ENCODE measurements around the gene GAK.

GAK gene

DNA sequence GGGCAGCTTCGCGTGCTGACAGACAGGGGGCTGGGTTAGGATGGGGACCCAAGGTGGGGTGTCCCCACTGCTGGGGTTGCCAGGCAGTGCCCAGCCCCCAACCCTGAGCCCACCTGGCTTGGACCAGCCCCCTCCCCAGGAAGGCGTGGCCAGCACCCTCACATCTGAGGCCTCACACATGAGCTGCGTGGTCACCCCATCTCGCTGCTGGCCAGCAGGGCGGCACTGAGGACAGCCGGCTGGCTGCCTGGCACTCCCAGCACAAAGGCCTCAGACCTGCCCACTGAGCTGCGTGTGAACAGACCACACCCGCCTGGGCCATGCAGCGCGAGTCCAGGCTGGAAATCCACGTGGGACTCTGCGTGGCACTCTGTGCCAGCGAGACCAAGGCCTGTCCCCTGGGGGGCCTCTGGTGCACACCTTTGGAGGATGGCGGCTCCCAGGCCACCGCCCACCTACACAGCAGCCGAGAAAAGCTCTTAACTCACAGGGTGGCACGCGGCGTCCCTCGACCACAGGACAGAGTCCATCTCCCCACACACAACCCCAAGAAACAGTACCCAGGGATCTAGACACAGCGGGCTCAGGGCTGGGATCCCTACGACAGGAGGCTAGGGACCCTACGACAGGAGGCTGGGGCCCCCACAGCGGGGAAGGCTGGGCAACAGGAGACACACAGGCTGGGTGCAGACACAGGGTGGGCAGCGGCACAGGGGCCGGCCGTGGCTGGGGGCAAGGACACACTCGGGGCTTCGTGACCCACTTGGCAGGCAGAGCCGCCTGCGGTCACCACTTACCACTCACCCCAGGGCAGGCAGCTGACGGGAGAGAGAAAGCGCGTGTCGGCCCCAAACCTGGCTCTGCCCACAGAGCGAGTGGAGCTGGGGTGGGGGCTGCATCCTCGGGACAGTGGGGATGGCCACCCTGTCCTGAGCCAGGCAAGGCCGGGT lies 31.4 kb upstream of the GAK start:
- TF ChIP-seq, protein P1, sequence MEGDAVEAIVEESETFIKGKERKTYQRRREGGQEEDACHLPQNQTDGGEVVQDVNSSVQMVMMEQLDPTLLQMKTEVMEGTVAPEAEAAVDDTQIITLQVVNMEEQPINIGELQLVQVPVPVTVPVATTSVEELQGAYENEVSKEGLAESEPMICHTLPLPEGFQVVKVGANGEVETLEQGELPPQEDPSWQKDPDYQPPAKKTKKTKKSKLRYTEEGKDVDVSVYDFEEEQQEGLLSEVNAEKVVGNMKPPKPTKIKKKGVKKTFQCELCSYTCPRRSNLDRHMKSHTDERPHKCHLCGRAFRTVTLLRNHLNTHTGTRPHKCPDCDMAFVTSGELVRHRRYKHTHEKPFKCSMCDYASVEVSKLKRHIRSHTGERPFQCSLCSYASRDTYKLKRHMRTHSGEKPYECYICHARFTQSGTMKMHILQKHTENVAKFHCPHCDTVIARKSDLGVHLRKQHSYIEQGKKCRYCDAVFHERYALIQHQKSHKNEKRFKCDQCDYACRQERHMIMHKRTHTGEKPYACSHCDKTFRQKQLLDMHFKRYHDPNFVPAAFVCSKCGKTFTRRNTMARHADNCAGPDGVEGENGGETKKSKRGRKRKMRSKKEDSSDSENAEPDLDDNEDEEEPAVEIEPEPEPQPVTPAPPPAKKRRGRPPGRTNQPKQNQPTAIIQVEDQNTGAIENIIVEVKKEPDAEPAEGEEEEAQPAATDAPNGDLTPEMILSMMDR (IDR thresholded peaks at IDR 0.05; ENCODE audit: extremely low read depth, insufficient read depth, missing control alignments), result no peak
- DNase-seq (ENCODE audit: low spot score), result no peak
- in situ Hi-C loops (cut with MboI; ENCODE audit: low pct_unique_long_range_greater_than_20kb, low sequenced_read_pairs, unreplicated experiment), result no loop called here

DNA sequence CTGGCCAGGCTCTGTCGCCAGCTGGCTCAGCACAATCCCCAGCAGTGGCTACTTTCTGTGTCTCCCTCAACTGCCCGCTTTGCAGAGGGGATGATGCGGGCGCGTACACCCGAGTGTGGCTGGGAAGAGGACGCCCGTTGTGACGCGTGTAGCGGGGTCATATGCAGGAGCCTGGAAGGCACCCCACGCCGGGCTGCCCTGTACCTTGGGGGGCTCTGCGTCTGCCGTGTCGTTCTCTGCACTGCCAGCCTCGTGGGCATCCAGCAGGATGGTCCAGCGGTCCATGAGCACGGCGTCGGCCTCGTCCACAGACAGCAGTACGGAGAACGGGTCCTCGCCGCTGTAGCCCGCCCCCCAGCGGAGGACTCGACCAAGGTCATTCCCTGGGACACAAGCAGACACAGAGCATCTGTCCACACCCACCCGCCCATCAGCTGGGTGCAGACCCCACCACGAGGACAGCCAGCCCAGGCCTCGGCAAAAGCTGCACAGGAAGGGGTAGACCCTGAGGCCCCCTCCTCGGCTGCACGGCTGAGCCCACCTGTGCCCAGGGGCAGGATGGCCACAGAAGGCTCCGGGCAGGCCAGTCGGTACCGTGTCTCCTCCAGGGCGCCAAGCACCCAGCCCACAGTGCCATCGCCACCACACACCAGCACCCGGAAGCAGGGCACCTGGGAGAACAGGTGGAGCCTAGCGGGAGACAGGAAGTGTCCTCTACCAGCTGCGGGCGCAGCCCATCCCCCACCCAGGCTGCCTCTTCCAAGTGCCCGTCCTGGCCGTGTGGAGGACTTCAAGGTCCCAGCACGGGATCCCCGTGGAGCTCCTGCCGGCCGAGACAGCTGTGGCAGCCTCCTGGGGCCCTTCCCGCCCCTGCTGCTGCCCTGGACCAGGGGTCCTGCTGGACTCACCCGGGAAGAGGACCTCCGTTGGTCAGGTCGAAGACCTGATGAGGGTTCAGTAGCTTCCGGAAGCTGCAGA lies 30.4 kb upstream of the GAK start:
- TF ChIP-seq, protein P1 (IDR thresholded peaks at IDR 0.05; ENCODE audit: extremely low read depth, insufficient read depth, missing control alignments), result no peak
- no peak for DNase-seq (ENCODE audit: low spot score)
- in situ Hi-C loops (cut with MboI; ENCODE audit: low pct_unique_long_range_greater_than_20kb, low sequenced_read_pairs, unreplicated experiment), result no loop called here

DNA sequence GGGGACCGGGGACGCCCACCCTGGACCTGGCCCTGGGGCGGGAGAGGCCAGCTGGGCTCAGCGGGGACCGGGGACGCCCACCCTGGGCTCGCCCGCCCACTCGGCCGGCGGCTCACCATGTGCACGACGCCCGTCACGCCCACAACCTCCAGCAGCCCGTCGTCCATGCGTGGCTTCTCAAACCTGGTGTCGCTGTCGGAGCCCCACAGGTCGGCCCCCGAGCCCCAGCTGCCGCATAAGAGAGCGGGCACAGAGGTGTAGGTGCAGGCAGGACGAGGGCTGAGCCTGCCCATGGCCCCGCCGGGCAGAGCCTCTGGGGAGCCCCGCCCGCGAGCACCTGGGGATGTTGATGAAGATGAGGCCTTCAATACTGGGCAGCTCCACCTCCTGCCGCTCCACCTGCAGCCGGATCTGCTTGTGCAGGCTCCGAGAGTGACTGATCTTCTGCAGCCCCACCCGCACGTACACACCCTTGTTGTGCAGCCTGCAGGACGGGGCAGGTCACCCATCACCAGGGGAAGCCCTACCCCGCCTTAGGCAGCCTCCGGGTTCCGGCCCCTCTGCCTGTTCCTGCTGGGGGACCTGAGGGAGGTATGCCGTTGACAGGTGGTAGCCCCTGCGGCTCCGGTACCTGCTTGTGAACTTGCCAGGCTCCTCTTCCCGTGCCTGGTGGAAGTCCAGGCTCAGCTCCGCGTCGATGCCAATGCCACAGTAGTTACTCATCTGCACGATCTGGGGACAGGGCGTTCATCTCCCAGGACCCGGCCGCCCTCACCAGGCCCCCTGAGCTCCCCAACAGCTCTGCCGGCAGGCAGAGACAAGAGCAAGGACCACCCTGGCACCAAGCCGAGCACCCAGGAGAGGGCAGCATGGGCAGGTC lies 29.5 kb upstream of the GAK start:
- in situ Hi-C loops (cut with MboI; ENCODE audit: low pct_unique_long_range_greater_than_20kb, low sequenced_read_pairs, unreplicated experiment), result no loop called here
- no peak for DNase-seq (ENCODE audit: low spot score)
- TF ChIP-seq, protein P1 (IDR thresholded peaks at IDR 0.05; ENCODE audit: extremely low read depth, insufficient read depth, missing control alignments), result no peak

DNA sequence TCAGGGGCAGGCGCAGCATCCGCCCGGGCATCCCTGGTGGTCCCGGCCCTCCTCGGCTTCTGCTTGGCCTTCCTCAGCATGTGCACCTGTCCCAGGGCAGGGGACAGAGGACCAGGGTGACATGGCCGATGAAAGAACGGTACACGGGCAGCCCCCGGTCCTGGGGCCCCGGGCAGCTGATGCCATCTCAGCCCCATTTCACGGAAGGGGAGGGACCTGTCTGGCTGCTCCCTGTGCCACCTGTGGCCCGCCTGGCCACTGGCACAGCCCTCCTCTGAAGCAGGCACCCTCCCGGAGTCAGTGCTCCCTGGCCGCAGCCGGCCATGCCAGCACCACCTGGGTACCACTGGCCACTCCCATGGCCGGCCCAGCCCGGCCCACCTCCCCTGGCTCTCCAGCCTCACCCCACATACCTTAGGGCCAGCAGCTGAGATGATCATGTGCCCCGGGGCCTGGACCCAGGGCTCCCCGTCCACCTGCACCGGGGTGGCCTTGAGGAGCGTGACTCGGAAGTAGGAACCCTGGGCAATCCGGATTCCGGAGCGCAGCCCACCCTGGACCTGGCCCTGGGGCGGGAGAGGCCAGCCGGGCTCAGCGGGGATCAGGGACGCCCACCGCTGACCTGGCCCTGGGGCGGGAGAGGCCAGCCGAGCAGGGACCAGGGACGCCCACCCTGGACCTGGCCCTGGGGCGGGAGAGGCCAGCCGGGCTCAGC lies 28.7 kb upstream of the GAK start:
- TF ChIP-seq, protein P1 (IDR thresholded peaks at IDR 0.05; ENCODE audit: extremely low read depth, insufficient read depth, missing control alignments), result no peak
- no peak for DNase-seq (ENCODE audit: low spot score)
- in situ Hi-C loops (cut with MboI; ENCODE audit: low pct_unique_long_range_greater_than_20kb, low sequenced_read_pairs, unreplicated experiment), result no loop called here

DNA sequence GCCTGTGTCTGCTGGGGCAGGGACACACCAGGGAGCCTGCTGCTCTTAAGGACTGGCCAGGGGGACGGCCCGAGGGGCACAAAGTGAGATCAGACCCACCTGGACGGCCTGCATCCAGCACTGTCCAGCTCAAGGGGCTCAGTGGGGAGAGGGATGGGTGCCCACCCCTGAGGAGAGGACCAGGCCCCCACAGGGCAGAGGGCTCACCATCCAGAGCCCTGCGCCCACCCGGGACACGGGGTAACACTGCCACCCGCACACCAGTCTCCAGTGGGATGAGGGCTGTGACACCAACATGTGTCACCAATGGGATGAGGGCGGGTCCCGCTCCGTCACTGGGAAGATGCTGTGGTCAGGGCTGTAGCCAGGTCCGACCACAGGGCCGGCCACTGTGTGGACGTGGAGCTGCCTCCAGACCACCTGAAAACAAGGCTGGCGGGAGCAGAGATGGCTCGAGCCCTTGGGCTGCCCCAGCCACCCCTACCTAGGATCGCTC lies 28.1 kb upstream of the GAK start:
- TF ChIP-seq, protein P1 (IDR thresholded peaks at IDR 0.05; ENCODE audit: extremely low read depth, insufficient read depth, missing control alignments), result no peak
- no peak for DNase-seq (ENCODE audit: low spot score)
- in situ Hi-C loops (cut with MboI; ENCODE audit: low pct_unique_long_range_greater_than_20kb, low sequenced_read_pairs, unreplicated experiment), result no loop called here

Measured in GM13977 (cell line).